Measurements from ENCODE around the gene INPP1. TPM values are rescaled to one million over a fixed set of nuclear protein-coding genes. Genes with fewer than 3 reads are reported as not detected.

INPP1 gene
- total RNA-seq, 1 experiment from 2014 or later: 13.5 TPM

DNA sequence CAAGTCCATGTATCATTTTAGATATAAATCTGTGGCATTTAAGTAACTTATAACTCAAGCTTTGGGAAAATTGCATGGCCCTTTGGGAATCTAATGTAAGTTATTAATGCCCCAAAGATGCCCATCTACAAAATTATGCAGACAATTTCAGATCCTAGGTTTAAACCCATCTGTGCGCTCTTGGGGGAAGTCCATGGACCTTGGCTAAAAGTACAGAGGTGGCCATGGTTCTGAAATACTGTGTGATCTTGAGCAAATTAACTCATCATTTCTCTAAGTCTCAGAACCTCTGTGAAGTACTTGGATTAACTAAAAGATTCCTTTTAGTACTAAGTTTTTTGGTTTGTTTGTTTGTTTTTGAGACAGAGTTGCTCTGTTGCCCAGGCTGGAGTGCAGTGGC, 19.5 kb downstream of the INPP1 start:
- no peak for DNase-seq (ENCODE audit: low read depth)

DNA sequence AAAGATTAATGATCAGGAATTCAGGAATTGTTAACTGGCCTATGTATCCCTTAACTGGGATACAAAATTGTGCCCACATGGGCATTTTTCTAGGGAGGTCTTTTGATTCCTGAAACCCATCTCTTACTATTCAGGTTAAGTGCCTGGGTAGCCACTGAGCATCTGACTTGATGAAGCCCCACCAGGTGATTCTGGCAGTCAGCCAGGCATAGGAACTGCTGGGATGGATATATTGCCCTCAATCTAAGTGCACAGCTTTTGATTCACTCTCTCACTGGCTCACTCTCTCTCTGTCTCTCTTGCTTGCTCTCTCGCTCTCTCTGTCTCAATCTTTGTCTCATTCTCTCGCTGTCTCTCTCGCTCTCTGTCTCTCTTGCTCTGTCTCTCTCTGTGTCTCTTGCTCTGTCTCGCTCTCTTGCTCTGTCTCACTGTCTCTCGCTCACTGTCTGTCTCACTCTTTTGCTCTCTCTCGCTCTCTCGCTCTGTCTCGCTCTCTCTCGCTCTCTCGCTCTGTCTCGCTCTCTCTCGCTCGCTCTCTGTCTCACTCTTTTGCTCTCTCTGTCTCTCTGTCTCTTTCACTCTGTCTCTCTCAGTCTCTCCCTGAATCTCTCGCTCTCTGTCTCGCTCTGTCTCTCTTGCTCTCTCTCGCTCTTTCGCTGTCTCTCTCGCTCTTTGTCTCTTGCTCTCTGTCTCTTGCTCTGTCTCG, 22.3 kb downstream of the INPP1 start:
- DNase-seq (ENCODE audit: low read depth): no peak

DNA sequence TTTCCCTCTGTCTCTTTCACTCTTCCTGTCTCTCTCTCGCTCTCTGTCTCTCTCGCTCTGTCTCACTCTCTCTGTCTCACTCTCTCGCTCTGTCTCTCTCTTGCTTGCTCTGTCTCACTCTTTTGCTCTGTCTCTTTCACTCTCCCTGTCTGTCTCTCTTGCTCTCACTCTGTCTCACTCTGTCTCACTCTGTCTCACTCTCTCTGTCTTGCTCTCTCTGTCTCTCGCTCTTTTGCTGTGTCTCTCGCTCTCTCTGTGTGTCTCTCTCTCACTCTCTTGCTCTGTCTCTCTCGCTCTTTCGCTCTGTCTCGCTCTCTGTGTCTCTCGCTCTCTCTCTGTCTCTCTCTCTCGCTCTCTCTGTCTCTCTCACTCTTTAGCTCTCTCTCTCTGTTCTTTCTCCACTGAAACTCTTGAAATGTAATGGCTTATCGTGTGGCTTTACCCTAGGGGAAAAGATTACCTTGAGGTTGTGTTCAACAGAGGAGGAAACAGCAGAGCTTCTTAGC, 22.9 kb downstream of the INPP1 start:
- no peak for DNase-seq (ENCODE audit: low read depth)

DNA sequence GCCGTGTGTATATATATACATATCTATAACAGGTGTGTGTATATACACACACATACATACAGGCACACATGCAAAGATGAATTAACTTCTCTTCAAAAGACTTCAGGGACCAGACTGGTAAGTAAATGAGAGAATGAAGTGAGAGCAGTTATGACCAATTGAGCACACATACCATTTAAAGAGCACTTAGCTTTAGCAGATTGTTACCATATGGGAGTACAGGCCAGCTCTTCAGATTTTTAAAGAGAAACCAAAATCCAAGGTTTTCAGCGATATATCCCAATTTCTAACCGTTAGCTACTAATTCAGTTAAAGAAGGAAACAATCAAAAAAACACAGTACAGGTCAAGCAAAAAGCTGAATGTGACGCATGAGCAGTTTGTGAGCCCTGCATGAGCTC, 23.7 kb downstream of the INPP1 start:
- DNase-seq (ENCODE audit: low read depth): no peak

DNA sequence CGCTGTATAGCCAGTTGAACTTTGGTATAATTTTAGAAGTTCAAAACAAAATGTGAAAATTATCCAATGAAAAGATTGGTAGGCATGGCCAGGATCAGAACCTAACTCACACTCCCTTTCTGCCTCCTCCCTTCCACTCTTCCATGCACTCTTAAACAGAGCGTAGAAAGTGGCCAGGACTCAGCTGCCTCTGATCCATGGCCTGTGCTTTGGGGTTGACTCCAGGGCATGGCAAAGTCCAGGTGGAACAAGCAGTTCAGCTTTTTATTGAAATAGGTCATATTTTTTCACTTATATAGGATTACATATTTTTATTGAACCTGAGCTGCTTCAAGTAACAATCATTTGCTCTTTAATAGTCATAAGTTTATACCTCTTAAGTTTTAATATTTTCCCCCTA, 26.2 kb downstream of the INPP1 start:
- no peak for DNase-seq (ENCODE audit: low read depth)

DNA sequence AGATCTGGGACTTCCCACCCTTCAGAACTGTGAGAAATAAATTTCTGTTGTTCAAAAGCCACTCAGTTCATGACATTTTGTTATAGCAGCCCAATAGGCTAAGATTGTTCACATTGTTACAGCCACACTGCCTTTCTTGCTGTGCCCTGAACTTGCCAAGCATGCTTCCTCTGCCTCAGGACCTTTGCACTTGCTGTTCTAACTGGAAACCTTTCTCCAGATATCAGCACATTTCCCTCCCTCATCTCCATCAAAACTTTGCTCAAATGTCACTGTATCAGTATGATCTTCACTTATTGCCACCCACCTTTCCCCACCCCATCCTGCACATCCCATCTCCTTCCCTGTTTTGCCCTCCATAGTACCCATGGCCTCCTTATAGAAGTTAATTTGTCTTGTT, 32.7 kb downstream of the INPP1 start:
- DNase-seq (ENCODE audit: low read depth): no peak

DNA sequence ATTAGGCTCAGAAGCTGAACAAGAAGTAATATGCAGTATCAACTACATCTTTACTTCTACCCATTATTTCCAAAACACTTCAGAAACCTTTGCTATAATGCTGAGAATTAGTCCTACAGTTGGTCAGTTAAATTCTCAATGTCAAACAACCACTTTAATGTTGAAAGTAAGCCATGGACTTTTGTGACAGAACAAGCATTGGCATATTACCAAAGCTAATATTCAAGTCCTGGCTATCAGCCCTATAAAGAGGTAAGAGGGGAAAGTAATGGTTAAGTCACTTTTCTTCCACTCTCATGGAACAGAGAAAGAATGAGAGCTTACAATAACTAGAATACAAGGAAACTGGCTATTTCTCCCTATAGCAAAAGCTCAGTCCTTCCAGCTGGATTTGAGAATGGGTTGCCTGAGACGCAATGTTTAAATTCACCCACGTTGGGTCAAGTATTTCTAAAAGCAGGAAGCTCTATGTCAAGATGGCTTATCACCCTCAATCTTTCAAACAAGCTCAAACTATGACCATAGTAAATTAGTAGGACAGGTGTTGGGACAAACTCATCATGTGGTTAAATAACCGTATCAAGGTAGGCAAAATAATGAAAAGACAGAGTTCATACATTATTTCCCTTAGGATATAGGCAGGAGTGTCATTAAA, 33.3 kb downstream of the INPP1 start:
- no peak for DNase-seq (ENCODE audit: low read depth)

DNA sequence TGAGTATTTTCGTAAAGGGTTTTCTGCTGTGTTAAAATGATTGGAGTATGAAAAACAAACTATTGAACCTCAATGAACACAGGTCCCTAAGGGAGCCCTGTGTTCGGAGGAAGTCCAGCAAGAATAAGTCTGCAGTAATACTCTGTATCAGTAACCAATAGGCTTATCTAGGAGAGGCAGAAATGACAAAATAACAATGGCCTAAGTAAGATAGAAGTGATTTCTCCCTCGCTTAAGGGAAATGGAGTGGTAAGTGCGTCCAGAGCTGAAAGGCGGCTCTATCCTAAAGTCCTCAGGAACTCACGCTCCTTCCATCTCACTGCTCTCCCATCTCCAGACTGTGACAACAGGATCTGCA, 35.5 kb downstream of the INPP1 start:
- DNase-seq (ENCODE audit: low read depth): no peak

DNA sequence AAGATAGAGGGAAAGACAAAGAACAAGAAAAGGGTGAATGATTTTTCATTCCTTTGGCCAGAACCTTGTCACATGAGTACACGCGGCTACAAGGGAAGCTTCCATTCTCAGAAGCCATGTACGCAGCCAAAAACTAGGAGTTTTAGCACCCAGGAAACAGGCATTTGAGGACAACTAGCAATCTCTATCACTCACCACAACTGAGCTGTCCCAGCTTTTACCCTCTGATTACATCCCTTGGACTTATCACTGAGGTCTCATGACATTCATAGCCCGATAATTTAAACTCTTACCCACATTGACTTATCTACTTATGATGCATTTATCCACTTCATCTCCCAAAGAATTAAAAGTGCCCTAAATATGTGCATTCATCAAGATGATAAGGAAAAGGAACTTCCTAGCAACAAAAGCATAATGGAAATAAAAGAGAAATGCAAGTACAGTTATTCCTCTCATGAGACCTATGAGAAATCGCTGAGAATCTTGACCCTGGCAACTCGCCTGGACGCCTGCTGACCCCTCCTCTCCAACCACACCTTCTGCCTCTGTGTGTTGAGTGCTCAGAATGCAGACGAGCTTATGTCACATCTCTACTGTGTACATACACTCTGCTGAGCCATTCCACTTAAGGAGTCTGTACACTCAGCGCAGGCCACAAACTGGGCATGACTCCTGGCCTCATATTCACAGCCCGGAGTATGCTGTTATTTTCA, 36.0 kb downstream of the INPP1 start:
- DNase-seq (ENCODE audit: low read depth): no peak

DNA sequence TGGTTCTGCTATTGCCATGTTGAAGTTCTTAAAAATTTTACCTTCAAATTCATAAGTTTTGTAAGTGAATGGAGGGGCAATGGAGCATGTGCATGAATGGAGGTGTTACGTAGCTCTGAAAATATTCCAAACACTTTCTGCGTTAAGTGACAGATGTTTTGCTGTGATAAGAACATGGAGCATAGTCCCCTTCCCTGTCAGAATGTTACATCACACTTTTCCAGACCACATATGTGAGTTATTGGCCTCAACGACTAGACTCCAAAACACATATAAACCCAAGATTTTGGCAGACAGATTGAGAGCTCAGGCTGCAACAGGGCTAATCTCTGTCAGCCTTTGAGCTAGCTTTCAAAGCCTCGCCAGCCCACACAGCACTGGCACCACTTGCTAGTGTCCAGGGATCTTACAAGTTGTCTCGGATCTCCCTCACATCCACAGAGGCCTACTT, 37.6 kb downstream of the INPP1 start:
- DNase-seq (ENCODE audit: low read depth): no peak

DNA sequence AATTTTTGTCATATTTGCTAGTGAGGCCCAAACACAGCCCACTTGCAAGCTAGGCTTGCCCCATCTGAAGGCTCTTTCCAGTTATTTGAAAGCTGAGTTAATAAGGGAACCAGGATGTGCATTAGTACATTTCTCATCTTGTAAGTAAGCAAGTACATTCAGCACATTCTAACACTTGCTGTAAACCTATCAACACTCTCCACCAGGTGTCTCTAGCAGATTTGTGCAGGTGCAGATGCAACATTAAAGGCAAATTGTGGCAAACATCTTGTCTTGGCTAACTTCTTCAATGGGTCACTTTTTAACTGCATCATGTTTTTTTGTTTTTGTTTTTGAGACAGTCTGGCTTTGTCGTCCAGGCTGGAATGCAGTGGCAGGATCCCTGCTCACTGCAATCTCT, 39.5 kb downstream of the INPP1 start:
- peak; percentile 55 for DNase-seq (ENCODE audit: low read depth)

DNA sequence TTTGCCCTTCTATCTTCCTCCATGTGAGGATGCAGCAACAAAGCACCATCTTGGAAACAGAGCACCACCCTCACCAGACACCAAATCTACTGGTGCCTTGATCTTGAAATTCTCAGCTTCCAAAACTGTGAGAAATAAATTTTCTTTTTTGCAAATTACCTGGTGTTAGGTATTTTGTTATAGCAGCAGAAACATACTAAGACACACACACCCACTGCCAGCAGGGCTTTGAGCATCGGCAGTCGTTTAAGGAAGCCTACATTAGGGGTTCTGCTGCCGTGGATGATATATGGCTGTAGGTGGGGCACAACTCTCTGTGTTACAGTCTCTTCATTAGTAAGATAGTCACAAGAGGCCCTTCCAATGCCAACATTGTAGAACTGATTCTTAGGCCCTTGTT, 44.0 kb downstream of the INPP1 start:
- DNase-seq (ENCODE audit: low read depth): no peak

DNA sequence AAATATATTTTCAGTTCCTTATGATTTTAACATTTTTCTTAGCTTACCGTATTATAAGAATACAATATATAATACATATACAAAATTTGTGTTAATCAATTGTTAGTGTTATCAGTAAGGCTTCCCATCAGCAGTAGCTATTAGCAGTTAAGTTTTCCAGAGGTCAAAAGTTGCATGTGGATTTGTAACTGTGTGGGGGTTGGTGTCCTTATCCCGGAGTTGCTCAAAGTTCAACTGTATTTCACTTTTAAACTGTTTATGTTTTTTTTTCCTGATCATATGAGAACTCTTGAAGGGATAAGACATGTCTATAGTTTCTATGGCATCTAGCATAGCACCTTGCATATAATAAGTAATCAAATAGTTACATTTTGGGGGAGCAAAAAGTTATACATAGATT, 52.9 kb downstream of the INPP1 start:
- DNase-seq (ENCODE audit: low read depth): no peak

DNA sequence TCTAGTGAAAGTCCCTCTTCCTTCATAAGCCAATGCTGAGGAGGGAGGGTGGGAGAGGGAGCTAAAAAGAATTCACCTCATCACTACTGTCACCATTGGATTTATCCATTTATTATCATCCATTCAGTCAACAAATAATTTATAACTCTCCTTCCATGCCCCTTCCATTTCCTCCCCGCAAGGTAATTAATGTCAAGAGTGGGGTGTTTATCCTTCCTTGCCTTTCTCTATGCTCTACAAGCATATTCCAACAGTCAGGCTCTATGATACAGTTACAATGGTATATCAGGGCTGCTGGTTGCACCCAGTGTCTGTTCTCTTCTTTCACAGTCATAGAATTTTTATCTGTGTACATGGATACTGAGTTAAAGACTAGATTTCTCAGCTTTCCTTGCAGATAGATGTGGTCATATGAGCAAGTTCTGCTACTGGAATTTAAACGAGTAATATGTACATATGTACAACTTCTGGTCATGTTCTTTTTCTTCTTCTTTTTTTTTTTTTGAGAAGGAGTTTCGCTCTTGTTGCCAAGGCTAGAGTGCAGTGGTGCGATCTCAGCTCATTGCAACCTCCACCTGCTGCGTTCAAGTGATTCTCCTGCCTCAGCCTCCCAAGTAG, 59.7 kb downstream of the INPP1 start:
- DNase-seq (ENCODE audit: low read depth): no peak

DNA sequence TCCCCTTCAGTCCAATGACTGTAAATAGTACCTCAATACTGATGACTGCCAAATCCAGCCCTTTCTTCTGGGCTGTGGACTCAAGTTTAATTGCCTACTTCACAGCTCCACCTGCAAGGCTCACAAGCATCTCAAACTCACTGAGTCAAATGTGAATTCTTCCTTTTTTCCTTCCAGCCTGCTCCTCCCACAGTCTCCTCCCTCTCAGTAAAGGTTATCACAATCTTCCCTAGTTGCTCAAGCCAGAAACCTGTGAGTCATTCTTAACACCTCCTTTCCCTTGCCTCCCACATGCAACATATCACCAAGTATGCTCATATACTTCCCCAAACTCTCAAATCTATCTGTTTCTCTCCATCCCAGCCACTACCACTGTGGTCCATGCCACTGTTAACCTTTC, 61.1 kb downstream of the INPP1 start:
- DNase-seq (ENCODE audit: low read depth): peak; percentile 53

DNA sequence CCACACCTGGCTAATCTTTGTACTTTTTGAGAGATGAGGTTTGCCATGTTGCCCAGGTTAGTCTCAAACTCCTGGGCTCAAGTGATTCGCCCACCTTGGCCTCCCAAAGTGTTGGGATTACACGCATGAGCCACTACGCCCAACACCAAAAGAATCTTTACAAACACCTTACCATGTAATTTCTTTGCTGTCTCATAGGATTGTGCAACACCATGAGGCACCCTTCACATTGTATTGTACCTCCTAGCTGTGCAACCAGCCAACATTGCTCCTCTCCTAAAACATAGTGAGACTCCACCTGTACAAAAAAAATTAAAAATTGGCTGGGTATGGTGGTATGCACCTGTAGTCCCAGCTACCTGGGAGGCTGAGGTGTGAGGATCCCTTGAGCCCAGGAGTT, 61.7 kb downstream of the INPP1 start:
- no peak for DNase-seq (ENCODE audit: low read depth)

DNA sequence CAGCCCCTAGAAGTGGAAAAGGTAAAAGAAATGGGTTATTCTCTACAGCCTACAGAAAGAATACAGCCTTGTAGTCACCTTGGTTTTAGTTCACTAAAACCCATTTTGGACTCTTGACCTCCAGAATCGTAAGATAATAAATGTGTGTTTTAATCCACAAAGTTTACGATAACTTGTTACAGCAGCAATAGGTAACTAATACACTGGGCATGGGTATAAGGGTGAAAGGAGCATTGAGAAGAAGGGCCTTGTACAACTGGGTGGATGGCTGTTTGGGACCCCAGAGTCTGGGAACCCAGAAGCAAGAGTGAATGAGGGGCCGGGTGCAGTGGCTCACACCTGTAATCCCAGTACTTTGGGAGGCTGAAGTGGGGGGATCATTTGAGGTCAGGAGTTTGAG, 62.6 kb downstream of the INPP1 start:
- DNase-seq (ENCODE audit: low read depth): no peak

DNA sequence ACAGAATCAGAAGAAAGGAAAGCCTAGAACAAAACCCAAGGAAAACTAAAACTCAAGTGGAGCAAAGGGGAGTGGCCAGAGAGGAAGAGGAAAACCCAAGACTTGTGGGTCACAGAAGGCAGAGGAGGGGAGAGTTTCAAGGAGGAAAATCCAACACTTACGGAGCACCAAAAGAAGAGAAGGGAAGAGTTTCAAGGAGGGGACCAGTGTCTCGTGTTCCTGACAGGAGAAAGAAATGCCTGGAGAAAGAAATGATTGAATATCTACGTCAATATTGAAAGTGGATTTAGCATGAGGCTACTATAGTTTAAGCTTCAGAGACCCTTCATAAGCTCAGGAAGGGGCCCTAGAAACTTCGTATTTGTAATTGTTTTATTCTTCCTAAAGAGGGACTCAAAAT, 63.4 kb downstream of the INPP1 start:
- DNase-seq (ENCODE audit: low read depth): no peak

DNA sequence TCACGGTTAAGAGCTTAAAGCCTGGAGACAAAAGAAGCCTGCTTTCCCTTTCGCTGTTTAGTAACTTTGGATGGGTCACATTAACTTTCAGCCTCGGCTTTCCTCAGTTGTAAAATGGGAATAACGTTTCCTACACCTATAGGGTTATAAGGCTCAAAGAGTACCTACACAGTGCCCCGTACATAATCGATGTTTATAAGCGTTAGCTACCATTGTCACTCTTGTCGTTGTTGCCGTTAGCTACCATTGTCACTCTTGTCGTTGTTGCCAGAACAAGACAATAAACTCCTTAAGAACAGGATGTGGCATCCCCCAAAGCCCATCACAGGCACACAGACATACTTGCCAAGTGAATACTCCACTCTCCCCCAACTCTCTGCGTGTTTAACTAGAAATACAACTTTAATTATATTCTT, 63.9 kb downstream of the INPP1 start:
- DNase-seq (ENCODE audit: low read depth): peak; percentile 13

DNA sequence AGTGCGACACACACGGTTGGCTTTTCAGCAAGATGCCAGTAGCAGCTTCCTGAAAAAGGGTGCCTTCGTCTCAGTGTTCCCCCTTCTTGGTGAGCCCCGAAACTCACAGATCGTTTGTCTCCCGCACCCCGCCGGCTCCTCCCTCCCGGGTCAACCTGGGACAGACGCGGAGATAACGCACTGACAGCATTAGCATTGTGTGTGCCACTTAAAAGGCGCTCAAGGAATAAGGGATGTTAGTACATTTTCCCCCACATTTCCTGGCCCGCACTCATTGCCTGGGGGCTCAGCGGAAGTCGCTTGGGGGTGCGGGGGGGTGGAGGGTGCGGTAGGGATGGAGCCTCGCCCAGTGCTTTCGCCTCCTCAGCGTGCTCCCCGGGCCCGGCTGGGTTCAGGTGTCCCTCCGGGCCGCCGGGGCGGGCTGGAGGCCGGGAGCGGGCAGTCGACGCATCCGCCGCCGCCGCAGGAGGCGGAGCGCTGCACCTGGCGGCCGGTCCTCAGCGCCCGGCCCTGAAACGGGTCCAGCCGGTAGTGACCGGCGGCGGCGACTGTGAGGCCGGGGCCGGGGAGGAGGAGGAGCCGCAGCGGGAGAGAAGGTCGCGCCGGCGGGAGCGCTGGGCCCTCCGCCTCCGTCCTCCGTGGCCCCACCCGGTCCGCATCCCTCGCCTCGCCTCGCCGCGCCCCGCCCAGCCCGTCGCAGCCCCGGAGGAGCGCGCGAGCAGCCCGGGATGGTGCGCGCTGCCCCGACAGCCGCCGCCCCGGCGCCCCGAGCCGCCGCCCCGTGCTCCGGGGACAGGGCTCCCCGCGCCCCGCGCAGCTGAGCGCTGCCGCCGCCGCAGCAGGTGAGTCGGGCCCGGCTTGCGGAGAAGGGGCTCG, 64.5 kb downstream of the INPP1 start, which contains the start of gene MFSD6:
TSS of gene MFSD6 (plus strand) at position 694 of the 876 bp plus-strand sequence. CDS start 27,675 bp downstream, outside the sequence.
- DNase-seq (ENCODE audit: low read depth): peak; percentile 17

DNA sequence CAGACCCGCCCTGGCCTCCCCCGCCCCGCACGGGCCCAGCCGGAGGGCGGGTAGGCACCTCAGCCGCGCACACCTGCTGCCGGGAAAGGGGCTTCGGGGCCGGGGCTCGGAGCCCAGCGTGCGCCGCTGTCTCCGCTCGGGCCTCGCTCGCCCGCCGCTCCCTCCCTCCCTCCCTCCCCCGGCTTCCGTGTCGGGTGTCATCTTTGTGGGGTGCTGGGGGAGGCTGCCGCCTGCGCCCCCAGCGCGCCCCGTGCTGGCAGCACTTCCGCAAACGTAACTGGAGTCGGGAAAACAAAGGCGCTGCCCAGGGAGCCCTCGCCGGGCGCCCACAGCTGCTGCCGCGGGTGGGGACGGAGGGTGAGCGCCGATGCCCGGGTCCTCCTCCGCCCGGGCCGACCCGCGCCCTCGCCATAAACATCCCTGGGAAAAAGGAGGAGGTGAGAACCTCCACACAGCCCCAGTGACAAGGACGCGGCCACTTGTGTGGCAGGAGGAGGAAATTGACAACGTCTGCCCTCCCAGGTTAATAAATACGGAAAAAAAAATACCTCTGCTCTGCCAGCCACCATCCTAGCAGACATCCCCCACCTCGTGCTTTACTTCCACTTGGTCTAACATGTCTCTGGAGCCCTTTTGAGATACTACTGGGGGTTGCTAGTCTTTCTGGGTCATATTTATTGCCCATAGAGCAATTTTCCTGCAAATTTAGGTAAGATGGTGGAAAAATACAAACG, 65.3 kb downstream of the INPP1 start:
- DNase-seq (ENCODE audit: low read depth): peak; percentile 43
